ENCODE measurements around the gene CALM1.

Gene CALM1

DNA sequence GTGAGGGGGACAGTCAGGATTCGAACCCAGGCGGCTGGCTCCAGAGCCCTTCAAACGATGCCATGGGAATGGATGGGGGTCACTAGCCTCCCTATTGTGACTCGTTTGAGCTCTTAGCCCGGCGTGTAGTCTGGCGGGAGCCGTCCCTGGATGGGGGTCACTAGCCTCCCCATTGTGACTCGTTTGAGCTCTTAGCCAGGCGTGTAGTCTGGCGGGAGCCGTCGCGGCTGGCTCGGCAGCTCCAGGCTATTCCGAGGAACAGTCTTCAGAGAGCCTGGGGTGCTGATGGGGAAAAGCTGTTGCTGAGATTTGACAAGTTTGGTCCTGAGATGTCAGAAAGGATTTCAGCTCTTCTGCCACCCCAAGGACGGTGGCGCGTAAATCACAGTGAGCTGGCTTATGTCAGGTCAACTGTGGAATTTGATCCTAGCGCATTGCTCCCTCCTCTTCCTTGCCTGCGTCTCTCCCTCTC lies 58.3 kb downstream of the CALM1 start:
- no peaks in the 10 kb centered on the region for H3K9me3 ChIP-seq (ENCODE audit: control insufficient read depth, insufficient read depth, low read depth, low read length)
- H3K27ac ChIP-seq (ENCODE audit: extremely low read depth, low read depth, low read length) = no peak overlapping the region
- H3K36me3 ChIP-seq (ENCODE audit: control insufficient read depth in 2 of 2, insufficient read depth in 1 of 2, low read length in 2 of 2) = no peaks in the 10 kb centered on the region
- H3K4me1 ChIP-seq (ENCODE audit: control insufficient read depth, insufficient read depth, low read length) = no peaks in the 10 kb centered on the region
- ChIA-PET CTCF (interaction anchor here (1.1 kb wide), 1 partner anchor 55 kb away, joined by 3 read pairs; no protein-coding TSS in a partner anchor), POLR2A (no interaction called here)
- TF ChIP-seq ZNF335 (tag by site-specific recombination; conservative IDR thresholded peaks at IDR 0.05) (no peak), ZNF341 (tag by site-specific recombination; IDR thresholded peaks at IDR 0.05; ENCODE audit: low read depth) (0 out of 2 replicates have a peak, but pooled peaks have one; percentile 15)
- no peak overlapping the region for H3K4me3 ChIP-seq (ENCODE audit: low read depth, low read length)

DNA sequence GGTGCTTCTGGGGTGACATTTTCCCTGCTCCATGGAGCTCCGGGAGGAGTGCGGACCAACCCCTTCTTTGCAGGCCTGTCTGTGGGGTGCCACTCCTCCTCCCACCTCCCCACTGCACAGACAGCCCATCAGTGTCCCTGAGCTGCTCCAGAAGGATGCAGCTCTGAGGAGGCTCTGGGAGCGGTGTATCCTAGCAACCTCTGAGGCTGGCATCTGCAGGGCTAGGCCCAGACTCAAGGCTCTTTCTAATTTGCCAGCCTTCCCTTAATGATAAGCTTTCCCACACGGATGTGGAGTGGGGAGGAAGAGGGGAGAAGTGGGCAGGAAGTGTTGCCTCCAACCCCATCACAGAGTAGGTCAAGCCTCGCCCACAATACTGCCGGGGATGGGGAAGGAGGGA lies 59.7 kb downstream of the CALM1 start:
- POLR2A ChIA-PET = no interaction called here
- CTCF ChIA-PET = no interaction called here
- H3K27ac ChIP-seq (ENCODE audit: extremely low read depth, low read depth, low read length) = no peak overlapping the region
- TF ChIP-seq ZNF701 (tag by site-specific recombination; IDR thresholded peaks at IDR 0.05) (no peak), ZNF777 (tag by site-specific recombination; IDR thresholded peaks at IDR 0.05; ENCODE audit: borderline replicate concordance) (no peak), ZNF169 (tag by site-specific recombination; IDR thresholded peaks at IDR 0.05) (no peak), ZNF16 (tag by site-specific recombination; IDR thresholded peaks at IDR 0.05; ENCODE audit: low read depth) (no peak), ZNF776 (tag by site-specific recombination; IDR thresholded peaks at IDR 0.05; ENCODE audit: borderline replicate concordance) (no peak), ZFHX2 (tag by site-specific recombination; conservative IDR thresholded peaks at IDR 0.05) (no peak), BCL11B (tag by site-specific recombination; IDR thresholded peaks at IDR 0.05; ENCODE audit: low read depth) (no peak), ZNF654 (tag by site-specific recombination; IDR thresholded peaks at IDR 0.05; ENCODE audit: low read depth) (no peak), OSR2 (tag by site-specific recombination; IDR thresholded peaks at IDR 0.05) (no peak), ZNF214 (tag by site-specific recombination; IDR thresholded peaks at IDR 0.05; ENCODE audit: borderline replicate concordance) (no peak), ZNF529 (tag by site-specific recombination; IDR thresholded peaks at IDR 0.05; ENCODE audit: insufficient replicate concordance) (no peak), ZNF530 (tag by site-specific recombination; IDR thresholded peaks at IDR 0.05; ENCODE audit: low read depth) (no peak)
- TF ChIP-seq, protein P1, sequence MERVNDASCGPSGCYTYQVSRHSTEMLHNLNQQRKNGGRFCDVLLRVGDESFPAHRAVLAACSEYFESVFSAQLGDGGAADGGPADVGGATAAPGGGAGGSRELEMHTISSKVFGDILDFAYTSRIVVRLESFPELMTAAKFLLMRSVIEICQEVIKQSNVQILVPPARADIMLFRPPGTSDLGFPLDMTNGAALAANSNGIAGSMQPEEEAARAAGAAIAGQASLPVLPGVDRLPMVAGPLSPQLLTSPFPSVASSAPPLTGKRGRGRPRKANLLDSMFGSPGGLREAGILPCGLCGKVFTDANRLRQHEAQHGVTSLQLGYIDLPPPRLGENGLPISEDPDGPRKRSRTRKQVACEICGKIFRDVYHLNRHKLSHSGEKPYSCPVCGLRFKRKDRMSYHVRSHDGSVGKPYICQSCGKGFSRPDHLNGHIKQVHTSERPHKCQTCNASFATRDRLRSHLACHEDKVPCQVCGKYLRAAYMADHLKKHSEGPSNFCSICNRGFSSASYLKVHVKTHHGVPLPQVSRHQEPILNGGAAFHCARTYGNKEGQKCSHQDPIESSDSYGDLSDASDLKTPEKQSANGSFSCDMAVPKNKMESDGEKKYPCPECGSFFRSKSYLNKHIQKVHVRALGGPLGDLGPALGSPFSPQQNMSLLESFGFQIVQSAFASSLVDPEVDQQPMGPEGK (tag by site-specific recombination; IDR thresholded peaks at IDR 0.05) = no peak
- TF ChIP-seq, protein P2, sequence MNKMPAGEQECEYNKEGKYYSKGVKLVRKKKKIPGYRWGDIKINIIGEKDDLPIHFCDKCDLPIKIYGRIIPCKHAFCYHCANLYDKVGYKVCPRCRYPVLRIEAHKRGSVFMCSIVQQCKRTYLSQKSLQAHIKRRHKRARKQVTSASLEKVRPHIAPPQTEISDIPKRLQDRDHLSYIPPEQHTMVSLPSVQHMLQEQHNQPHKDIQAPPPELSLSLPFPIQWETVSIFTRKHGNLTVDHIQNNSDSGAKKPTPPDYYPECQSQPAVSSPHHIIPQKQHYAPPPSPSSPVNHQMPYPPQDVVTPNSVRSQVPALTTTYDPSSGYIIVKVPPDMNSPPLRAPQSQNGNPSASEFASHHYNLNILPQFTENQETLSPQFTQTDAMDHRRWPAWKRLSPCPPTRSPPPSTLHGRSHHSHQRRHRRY (tag by site-specific recombination; IDR thresholded peaks at IDR 0.05) = no peak
- TF ChIP-seq, protein P3, sequence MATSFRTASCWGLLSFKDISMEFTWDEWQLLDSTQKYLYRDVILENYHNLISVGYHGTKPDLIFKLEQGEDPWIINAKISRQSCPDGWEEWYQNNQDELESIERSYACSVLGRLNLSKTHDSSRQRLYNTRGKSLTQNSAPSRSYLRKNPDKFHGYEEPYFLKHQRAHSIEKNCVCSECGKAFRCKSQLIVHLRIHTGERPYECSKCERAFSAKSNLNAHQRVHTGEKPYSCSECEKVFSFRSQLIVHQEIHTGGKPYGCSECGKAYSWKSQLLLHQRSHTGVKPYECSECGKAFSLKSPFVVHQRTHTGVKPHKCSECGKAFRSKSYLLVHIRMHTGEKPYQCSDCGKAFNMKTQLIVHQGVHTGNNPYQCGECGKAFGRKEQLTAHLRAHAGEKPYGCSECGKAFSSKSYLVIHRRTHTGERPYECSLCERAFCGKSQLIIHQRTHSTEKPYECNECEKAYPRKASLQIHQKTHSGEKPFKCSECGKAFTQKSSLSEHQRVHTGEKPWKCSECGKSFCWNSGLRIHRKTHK (tag by site-specific recombination; IDR thresholded peaks at IDR 0.05) = no peak
- TF ChIP-seq, protein P4, sequence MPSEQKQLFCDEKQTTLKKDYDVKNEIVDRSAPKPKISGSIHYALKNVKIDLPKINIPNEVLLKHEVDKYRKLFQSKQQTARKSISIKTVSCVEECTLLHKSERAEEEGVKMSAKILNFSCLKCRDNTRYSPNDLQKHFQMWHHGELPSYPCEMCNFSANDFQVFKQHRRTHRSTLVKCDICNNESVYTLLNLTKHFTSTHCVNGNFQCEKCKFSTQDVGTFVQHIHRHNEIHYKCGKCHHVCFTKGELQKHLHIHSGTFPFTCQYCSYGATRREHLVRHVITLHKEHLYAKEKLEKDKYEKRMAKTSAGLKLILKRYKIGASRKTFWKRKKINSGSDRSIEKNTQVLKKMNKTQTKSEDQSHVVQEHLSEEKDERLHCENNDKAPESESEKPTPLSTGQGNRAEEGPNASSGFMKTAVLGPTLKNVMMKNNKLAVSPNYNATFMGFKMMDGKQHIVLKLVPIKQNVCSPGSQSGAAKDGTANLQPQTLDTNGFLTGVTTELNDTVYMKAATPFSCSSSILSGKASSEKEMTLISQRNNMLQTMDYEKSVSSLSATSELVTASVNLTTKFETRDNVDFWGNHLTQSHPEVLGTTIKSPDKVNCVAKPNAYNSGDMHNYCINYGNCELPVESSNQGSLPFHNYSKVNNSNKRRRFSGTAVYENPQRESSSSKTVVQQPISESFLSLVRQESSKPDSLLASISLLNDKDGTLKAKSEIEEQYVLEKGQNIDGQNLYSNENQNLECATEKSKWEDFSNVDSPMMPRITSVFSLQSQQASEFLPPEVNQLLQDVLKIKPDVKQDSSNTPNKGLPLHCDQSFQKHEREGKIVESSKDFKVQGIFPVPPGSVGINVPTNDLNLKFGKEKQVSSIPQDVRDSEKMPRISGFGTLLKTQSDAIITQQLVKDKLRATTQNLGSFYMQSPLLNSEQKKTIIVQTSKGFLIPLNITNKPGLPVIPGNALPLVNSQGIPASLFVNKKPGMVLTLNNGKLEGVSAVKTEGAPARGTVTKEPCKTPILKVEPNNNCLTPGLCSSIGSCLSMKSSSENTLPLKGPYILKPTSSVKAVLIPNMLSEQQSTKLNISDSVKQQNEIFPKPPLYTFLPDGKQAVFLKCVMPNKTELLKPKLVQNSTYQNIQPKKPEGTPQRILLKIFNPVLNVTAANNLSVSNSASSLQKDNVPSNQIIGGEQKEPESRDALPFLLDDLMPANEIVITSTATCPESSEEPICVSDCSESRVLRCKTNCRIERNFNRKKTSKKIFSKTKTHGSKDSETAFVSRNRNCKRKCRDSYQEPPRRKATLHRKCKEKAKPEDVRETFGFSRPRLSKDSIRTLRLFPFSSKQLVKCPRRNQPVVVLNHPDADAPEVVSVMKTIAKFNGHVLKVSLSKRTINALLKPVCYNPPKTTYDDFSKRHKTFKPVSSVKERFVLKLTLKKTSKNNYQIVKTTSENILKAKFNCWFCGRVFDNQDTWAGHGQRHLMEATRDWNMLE (tag by site-specific recombination; conservative IDR thresholded peaks at IDR 0.05; ENCODE audit: low read depth) = no peak
- no peak overlapping the region for H3K4me3 ChIP-seq (ENCODE audit: low read depth, low read length)
- no peaks in the 10 kb centered on the region for H3K36me3 ChIP-seq (ENCODE audit: control insufficient read depth in 2 of 2, insufficient read depth in 1 of 2, low read length in 2 of 2)
- H3K4me1 ChIP-seq (ENCODE audit: control insufficient read depth, insufficient read depth, low read length) = no peaks in the 10 kb centered on the region
- no peaks in the 10 kb centered on the region for H3K9me3 ChIP-seq (ENCODE audit: control insufficient read depth, insufficient read depth, low read depth, low read length)

All from HEK293 (cell line).